ENCODE data around the gene KRTAP6-1.

GRCh38 chr21:30628109-30628508 is 14.4 kb upstream of the KRTAP6-1 start:
- TF ChIP-seq POLR2AphosphoS5 (IDR thresholded peaks at IDR 0.05; ENCODE audit: low read depth, low read length) (no peak), POLR2A (IDR thresholded peaks at IDR 0.05; ENCODE audit: low read depth, low read length) (no peak), TAF1 (IDR thresholded peaks at IDR 0.05; ENCODE audit: low read depth, low read length) (no peak)

Measured in GM12891 (cell line).